ENCODE data around the gene LRP1-AS.
A peak's percentile ranks its signal among the peaks of the same experiment; 100 is the strongest.

LRP1-AS gene

GRCh38 chr12:57146961-57147944, at the start of gene LRP1-AS:
Gene LRP1-AS, minus strand, starts transcription at chr12:57147619.
- no peak for DNase-seq

GRCh38 chr12:57196956-57197355, 49.5 kb upstream of the LRP1-AS start:
- DNase-seq, result no peak

- no peak for DNase-seq
These were observed 49.0 kb upstream of the LRP1-AS start for GRCh38 chr12:57196439-57196838.

GRCh38 chr12:57195611-57196371, 48.4 kb upstream of the LRP1-AS start:
- DNase-seq, result no peak

GRCh38 chr12:57195186-57195585, 47.8 kb upstream of the LRP1-AS start:
- DNase-seq, result no peak

- DNase-seq, result no peak
These were observed 46.8 kb upstream of the LRP1-AS start for GRCh38 chr12:57194253-57194652.

- no peak for DNase-seq
These were observed 46.4 kb upstream of the LRP1-AS start for GRCh38 chr12:57193706-57194245.

- DNase-seq, result no peak
These were observed 45.5 kb upstream of the LRP1-AS start for GRCh38 chr12:57192920-57193319.

GRCh38 chr12:57191410-57191809, 44.0 kb upstream of the LRP1-AS start:
- no peak for DNase-seq

GRCh38 chr12:57190821-57191220, 43.4 kb upstream of the LRP1-AS start:
- no peak for DNase-seq

GRCh38 chr12:57190037-57190436, 42.6 kb upstream of the LRP1-AS start:
- no peak for DNase-seq

GRCh38 chr12:57188090-57188425, 40.6 kb upstream of the LRP1-AS start:
- no peak for DNase-seq

- DNase-seq, result no peak
These were observed 40.0 kb upstream of the LRP1-AS start for GRCh38 chr12:57187222-57188089.

- DNase-seq, result no peak
These were observed 38.6 kb upstream of the LRP1-AS start for GRCh38 chr12:57185906-57186508.

- no peak for DNase-seq
These were observed 38.0 kb upstream of the LRP1-AS start for GRCh38 chr12:57185403-57185802.

GRCh38 chr12:57183939-57184725, 36.7 kb upstream of the LRP1-AS start:
- no peak for DNase-seq

GRCh38 chr12:57182918-57183575, 35.6 kb upstream of the LRP1-AS start:
- DNase-seq, result peak; percentile 23

GRCh38 chr12:57181561-57182155, 34.2 kb upstream of the LRP1-AS start:
- no peak for DNase-seq

- DNase-seq, result no peak
These were observed 33.7 kb upstream of the LRP1-AS start for GRCh38 chr12:57181072-57181471.

GRCh38 chr12:57180321-57180989, 33.0 kb upstream of the LRP1-AS start:
- DNase-seq, result no peak

All from SHP77 treated with DMSO at 0.1 percent for 48 hours (cell line).